Uterus (tissue), 2 donors: ENCODE data around the gene PEX3.

Source experiments
- CTCF ChIP-seq, 4 experiments: fragments of 200-600 bp in 2 of 4; fragments of 450-650 bp in 2 of 4; sonication (generic) in 2 of 4; IDR thresholded peaks; one replicate each; pipeline ENCODE4 v1.5.1; 2016 to 2019; ENCODE audit warnings: antibody characterized with exemption in 4 of 4, mild to moderate bottlenecking in 2 of 4, moderate library complexity in 1 of 4
- POLR2A ChIP-seq, 2 donors: fragments of 450-650 bp; IDR thresholded peaks; one replicate each; pipeline ENCODE4 v1.6.1; 2016; ENCODE audit warnings: antibody characterized with exemption in 2 of 2, mild to moderate bottlenecking in 1 of 2, moderate library complexity in 1 of 2

- TF ChIP-seq CTCF (IDR thresholded peaks at IDR 0.05) (no peak), POLR2A (IDR thresholded peaks at IDR 0.05) (no peak)
Measured at GRCh38 chr6:143538374-143538773, 87.8 kb downstream of the PEX3 start.
